T-helper 22 cell (primary cell): Measurements from ENCODE around the gene METTL25.

Experiments
- DNase-seq: peaks from one replicate; pipeline ENCODE4 v3.0.0-alpha.2; 2020; ENCODE audit warnings: low read depth

Gene METTL25

DNA sequence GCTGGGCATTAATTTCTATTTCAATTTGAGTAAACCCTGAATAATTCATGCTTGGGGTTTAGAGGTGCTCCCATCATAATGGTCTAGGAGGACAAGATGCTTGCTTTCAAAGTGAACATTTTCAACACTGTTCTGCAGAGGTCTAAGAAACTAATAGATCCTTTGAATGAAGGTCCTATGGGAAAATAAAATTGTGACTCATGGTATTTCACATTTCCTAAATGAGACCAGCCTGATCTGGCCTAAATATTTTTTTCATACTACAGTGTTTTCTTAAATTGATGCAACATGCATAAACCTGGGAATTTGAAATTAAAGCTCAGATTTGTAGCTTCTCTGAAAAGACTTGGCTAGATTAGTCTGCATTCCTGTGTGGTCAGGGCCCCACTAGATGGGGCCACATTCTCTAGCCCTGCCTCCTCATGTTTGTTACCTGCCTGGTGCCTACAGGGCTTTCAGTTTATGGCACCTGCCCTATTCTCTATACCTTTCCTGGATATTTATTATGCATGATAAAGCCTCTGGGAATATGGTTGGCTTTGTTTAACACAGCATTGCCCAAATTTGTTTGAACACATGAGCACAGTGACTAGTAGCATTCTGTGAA is 112.7 kb downstream of the METTL25 start:
- DNase-seq = no peak

DNA sequence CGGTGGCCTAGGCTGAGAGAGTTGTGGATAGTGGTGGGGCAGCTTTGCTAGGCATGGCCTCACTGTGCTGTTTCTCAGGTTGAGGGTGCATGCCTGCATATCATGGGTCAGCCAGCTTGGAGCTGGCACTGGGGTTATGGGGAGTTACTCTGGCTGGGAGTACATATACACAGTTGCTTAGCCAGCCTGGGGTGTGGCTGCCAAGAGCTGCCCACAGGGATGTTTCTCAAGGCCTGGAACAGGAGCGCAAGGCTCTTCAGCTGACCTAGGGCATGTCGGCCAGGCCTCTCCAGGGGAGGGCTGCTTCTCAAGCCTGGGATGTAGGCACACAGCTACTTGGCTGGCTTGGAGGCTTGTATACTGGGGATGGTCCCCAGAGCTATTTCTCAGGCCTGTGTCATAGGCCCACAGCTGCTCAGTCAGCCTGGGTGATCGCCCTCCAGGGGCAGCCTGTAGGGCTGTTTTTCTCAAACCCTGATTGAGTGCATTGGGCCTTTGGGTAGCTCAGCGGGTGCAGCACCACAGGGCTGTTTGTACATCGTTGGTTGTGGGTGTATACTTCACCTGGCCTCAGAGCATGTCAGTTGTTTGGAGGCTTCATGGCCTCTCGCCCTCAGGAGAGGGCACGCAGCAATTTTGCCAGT is 114.9 kb downstream of the METTL25 start:
- no peak for DNase-seq

DNA sequence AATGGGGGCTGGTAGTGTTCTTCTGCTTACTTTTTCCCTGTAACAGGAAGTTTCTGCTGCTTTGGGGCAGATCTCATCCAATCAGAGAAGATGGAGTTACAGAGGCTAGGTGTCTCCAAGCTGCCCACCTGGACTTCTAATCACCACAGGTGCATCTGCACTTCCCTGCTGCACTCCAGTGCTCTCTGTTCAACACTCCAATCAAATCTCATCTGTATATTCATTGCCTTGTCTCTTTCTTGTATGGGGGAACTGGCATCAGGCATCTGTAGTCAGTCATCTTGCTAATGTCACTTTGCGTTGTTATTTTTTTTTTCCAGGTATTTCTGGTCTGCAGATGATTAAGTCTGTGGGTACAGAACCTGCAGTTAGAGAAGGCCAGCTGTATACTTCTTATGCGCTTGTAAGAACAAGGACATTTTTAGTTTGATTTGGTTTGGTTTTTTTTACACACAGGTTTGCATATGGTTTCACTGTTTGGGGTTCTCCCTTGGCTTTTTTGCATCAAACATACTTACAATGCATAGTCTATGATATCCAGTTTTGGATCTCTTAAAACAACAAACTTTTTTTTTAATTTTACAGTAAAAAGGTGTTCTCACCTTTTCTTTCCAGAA is 116.0 kb downstream of the METTL25 start:
- no peak for DNase-seq

DNA sequence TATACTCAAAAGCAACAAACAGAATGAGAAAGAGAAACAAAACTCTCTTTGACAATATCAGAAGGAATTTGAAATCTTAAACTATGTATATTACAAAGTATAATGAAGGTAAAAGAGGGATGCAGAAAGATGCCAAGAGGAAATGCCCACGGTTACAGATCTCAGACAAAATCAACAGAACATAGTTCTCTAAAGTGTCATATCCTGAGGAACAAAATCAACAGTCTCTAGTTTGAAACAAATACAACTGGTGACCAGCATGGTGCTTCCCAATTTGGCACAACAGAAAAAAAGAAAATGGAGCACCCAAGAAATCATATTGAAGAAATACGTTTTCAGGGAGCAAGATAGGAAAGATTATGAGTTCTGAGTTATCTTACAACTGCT is 116.5 kb downstream of the METTL25 start:
- no peak for DNase-seq

DNA sequence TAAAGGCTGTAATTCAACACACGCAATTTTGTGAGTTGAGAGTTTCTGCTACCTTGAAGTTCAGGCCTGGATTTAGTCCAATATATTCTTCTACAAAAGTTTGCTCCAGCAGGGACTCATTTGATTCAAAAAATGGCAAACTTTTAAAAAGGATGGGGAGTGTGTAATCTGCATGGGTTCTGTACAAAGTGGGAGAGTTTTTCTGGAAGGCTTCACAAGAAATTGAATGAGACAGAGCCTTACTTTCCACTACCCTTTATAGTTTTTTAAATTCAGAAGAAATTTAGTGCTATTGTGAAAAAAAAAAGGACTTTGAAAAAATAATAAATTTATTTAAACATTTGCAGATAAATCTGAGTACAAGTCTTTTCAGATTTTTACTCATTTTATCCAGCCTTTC is 116.9 kb downstream of the METTL25 start:
- no peak for DNase-seq

DNA sequence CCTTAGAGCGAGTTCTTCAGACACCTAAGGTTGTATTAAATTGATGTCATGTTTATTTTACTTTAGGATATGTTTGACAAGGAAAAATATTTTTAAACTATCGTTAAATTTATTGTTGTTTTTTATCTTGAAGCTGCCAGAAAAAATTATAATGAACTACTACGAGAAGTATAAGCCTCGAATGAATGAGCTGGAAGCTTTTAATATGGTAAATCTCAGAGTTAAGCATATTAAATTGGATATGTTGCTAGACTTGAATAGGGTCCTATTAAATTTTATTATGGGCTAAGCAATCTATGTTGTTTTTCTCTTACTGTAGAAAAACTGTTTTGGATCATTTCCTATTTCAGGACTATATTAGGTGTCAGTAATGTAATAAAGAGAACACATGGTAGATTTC is 118.2 kb downstream of the METTL25 start:
- DNase-seq = no peak

DNA sequence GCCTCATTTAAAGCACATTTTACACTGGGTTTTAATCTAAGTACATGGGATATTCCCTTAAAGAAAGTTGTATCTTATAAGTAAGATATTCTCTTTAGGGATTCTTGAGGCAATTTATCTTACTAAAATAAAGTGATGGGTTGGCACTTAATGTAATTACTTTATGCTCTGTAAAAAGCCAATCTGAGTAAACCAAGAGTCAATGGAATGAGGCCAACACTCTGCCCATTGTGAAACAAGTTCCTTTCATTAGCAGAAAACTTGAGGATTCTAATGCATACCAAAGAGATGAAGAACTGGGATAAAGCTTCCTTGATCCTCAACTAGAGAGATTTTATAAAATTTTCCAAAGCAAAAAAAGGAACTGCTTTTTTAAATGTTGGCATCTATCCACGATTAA is 121.2 kb downstream of the METTL25 start:
- no peak for DNase-seq

DNA sequence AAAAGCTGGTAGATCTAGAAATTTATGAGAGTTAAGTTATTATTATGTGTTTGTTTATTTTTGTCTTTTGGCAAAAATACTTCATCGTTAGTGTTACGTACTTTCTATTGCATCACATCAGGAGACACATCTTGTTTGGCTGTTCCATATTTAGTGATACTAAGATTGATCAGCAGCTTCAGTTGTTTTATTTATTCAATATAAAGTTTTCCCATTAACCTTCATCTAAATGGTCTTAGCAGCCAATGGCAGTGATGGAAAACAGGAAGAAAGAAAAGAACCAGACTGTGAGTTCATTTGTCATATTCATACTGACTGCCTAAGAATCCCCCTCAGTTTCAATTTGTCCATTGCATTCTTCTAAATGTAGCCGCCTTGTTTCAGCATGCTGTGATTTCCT is 122.3 kb downstream of the METTL25 start:
- DNase-seq = no peak

DNA sequence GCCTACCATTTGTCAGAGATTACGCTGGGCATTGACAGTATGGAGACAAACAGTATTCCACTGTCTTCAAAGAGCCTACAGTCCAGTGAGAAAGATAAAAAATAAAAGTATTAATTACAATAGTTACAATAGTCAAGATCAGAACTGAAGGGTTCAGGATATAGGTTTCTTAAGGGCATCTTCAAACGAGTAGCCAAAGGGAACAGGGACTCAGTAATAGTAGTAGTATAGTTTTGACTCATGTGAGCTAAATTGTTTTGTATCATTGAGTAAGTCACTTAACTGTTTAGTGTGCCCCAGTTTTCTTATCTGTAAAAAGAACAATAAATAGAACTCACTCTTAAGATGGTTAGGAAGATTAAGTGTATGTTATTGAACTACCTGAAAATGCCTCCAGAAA is 123.6 kb downstream of the METTL25 start:
- DNase-seq = no peak

DNA sequence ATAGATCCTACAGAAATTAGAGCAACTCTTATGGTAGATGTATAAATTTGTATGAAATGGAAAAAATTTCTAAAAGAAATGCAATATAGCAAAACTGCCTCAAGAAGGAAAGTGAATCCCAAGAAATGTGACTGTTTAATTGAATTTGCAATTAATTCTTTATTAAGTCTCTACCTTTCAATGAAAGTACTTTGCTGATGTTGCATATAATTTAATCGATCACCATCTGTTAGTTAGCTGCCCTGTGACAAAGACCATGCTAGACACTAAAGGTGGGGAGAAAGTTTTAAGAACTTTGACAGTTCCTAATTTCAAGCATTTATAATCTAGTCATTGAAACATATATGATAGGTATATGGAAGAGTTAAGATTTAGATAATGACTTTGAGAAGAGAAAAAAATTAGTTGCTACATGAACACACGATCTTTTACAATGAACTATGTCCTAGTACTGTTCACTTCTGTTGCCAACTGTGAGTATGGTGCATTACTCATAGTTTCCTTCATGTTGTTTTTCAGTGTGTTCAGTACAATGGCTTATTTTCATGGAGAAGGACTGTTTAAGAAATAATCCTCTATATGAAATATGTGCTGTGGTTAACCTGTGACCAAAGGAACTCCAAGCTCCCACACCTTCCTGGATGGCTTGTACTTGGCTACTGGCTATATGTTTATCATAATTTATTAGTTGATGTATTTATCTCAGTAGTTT is 128.4 kb downstream of the METTL25 start:
- no peak for DNase-seq

DNA sequence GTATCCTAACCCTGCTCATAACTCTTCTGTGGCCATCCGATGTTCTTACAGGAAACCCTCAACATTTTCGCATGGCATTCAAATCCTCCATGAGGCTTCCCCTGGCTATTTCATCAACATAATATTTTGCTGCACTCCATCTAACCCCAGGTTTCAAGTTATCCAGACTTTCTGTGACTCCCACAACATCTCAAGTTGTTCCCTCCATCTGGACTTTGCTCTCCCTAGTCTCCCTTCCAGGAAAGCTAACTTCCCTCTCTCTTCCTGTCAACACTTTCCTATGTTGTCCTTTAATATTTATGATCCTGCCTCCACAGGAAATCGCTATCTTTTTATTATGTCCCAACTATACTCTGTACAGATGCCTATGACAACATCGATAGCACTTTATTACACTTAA is 146.1 kb downstream of the METTL25 start:
- DNase-seq = no peak

DNA sequence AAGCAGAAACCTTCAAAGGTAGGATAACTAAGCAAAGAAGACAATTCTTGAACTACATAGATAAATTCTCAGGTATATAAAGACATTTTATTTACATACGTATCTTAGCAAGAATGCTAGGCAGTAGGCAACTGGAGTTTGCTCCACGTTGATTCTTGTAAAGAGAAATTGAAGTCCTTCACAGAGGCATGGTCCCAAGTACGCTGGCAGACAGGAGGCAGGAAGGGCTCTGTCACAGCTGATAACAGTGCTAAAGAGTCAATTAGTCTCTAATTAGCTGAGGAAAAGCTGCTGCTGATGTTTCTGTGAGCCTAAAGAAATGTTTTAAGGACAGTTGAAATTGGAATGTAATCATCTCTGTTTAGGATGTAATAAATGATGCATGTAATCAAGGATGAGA is 146.8 kb downstream of the METTL25 start:
- DNase-seq = no peak

DNA sequence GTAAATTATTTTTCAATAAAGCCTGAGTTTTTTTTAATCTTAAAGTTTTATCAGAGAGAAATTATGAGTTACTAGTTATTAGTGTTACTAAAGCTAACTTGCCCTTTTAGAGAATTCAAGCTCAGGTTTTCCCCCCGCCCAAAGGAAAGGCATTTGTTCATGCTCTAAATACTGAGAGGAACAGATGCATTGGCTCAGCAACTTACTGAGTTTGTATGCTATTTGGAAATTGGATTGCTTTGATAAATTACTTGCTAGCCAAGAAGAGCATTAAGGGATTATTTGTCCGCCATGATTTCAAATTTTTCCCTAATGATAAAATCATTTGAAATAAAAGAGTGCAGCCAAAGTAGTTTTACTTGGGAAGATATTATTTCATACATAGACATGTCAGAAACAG is 149.4 kb downstream of the METTL25 start:
- no peak for DNase-seq

DNA sequence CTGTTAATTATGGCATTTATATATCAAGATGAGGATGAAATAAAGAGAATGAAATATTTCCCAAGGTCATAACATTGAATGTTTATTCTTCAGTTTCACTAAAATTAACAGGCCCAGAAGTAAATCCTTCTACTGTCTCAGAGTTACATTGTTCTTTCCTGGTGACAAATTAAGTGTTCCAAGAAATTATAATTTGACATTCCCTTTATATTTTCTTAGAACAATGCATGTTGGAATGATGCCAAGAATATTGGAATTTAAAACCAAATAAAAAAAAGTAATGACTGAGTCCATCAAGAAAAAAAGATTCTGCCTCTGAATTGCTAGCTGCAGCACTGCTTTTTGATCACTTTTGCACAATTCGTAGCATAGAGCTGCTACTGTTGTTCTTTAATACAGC is 152.1 kb downstream of the METTL25 start:
- DNase-seq = no peak

DNA sequence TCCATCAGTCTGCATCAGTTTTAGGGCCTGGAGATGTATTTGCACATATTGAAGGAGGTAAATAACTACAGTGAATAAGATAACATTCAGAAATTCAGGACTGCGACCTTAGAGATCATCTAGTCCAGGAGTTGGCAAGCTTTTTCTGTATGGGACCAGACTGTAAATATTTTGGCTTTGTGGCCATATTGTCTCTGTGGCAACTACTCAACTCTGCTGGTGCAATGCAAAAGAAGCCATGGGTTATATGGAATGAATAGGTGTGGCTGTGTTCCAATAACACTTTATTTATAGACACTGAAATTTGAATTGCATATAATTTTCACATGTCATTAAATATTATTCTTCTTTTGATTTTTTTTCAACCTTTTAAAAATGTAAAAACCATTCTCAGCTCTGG is 156.6 kb downstream of the METTL25 start:
- no peak for DNase-seq

DNA sequence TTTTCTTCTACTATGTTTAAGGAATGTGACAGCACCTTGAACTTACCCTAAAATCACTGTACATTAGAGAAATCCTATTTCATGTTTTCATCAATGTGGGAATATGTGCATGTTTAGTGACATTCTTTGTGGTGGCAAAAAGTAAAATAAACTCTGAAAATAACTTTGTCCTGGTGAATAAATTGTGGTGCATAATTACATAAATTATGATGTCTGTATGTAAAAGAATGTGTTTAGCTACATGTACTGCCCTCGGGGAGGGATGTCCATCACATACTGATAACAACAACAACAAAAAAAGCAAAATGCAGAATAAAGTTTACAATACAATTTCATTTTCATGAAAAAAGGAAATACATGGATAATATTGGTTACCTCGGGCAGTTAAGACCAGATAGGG is 157.3 kb downstream of the METTL25 start:
- no peak for DNase-seq

DNA sequence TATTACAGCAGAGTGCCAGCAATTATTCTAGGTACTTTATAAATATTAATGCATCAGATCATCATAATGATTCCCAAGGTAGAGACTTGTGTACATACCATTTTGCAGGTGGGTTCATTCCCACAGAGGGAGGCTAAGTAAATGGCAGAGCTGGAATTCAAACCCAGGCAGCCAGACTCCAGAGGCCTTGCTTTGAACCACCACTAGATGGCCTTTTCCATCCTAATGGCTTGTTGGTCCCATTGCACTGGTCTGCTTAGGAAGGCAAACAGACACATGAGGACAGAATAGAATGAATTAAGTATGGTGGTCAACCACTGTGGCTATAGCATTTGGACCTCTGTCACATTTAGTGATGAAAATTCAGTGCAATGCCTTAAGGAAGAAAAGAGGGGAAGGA is 158.7 kb downstream of the METTL25 start:
- DNase-seq = no peak

DNA sequence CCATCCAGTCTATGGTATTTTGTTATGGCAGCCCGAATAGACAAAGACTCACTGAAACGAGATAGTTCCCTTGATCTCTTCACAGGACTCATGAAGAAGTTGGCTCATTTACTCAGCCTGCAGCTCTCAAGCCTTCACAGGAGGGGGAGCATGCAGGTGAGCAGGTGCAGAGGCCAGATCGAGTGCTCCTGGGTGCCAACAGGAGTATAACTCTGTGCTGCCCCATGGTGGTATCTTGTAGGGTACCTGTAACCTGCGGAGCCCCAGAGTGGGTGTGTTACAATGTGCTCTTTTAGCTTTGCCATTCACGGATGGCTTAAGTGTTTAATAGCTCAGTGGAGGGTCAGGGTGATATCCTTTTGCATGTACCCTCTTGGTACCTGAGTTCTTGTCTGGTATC is 159.5 kb downstream of the METTL25 start:
- no peak for DNase-seq

DNA sequence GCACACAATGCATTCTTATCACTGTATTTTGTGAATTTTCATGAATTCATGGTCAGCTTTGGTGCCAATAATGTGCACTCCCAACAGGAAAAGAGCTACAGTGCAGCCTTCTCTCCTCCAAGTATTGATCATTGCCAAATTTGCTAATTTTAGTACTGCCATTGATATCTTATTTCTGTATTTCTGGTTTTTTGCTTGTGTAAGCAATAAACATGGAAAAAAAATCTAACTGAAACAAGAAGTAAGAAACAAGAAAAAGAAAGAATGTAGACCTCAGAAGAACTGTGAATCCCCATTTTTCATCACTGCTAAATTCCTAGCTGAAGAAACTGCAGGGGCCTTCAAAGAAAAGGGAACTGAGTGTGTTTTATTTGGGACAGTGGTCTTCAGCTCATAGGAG is 161.2 kb downstream of the METTL25 start:
- DNase-seq = no peak

DNA sequence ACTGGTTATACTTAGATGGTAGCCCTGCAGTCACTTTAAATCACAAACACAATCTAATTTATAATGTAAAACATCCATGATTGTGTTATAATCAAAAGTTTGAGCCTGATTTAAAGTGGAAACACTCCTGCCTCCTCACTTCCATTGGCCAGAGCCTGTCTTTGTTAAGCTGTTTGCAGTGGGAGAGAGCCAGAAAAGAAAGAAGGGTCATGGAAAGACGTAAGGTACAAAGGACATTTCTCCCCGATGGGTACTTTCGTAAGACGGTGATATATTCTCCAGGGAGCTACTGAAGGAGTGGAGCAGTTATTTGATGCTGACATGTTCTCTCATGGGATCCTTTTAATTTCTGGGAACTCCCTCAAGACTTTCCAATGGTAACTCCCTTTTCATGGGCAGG is 164.0 kb downstream of the METTL25 start:
- no peak for DNase-seq

DNA sequence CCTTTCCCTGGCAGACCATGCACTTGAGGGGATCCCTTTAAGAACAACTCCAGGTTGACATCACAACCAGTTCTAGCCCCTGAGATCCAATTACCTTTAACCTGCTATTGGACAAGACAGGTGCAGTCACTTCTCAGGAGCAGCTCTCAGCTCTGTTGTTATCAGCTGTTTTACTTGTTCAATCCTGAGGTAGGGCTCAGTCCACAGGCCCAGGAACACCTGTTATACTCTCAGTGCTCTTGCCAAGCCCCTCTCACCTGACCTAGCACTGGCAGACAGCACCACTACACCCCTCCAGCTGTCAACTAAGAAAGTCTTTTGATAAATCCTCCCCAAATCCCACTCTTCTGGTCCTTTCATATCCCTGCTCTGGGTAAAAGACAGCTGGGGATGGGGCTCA is 164.4 kb downstream of the METTL25 start:
- no peak for DNase-seq

DNA sequence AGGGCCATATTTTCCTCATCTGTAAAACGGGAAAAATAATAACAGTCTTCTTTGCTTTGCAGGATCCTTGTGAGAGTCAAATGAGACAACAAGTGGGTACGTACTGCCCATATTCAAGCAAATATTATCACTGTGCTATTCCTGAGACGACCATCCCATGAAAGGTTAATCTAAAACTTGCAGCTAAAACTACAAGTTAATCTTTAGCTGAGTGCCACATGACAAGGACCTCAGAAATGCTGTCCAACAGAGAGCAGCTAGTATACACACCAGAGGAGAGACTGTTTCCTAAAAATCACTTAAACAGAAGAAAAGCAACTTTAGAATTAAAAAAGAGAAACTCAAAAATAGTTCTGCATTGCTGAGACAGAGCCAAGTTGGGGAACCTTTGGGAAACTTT is 165.7 kb downstream of the METTL25 start:
- no peak for DNase-seq

DNA sequence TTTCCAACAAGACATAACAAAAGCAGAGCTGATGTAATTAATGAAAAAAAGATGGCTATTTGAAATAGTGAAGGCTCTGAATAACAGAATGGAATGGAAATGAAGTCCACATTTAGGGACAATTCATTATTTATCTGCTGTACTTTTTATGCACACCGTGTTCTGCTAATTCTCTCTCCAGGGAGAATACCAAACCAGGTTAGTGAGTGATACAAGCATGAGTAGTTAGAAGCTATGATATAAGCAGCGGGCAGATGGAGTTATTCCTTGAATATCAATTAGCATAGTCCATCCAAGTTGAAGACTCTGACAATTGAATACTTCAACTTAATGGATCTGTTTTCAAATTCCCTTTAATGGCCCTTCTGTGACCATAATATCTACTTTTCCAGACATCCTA is 166.3 kb downstream of the METTL25 start:
- DNase-seq = no peak
